ENCODE measurements around the gene GATD1. TPM values are rescaled to one million over a fixed set of nuclear protein-coding genes. Genes with fewer than 3 reads are reported as not detected.

Gene GATD1, protein sequence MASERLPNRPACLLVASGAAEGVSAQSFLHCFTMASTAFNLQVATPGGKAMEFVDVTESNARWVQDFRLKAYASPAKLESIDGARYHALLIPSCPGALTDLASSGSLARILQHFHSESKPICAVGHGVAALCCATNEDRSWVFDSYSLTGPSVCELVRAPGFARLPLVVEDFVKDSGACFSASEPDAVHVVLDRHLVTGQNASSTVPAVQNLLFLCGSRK
- 10 to 100 TPM; 39.9 to 84.9 TPM for total RNA-seq

DNA sequence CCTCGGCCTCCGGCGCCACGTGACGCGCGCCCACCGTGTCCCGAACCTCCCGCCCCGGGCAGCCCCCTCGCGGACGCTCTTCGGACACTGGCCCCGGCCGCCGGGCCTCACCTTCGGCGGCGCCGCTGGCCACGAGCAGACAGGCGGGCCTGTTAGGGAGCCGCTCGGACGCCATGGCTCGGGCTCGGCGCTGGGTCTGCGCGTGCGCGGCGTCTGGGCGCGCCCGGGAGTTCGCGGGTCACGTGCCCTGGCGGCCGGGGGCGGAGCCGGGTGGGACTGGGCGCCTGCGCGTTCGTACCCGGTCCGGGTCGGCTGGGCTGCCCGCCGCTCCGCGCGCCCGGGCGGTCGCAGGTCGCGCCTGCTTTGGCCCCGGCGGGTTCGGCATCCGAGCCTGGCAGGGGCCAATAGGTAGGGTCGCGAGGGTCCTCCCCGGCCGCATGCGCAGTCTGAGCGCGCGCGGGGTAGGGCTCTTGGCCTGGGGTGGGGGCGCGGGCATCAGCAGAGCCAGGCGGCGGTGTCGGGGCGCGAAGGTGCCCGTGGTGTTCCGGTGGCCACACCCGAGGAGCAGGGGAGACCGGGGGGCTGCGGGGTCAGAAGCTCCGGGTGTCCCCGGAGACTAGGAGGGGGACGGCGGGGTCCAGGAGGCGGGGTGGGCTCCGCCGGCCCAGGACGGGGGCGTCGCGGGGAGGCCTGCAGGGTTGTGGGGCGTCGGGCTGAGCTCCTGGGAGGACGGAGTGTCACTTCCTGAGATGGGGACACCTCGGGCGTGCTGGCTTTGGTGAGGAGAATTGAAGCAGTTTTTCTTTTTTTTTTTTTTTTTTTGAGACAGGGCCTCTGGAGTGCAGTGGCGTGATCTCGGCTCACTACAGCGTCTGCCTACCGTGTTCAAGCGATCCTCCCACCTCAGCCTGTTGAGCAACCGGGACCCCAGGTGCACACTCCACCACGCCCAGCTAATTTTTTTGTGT lies at the start of gene GATD1:
Gene GATD1, minus strand, starts transcription at position 200 of the 968 bp plus-strand sequence. Its CDS starts 25 bp downstream, at position 175.
- Histone ChIP-seq H3K27ac (peak within 1 kb of the TSS; percentile 37), H3K4me3 (peak within 1 kb of the TSS; percentile 72), H3K9ac (ENCODE audit: low read depth in 2 of 2, low read length in 2 of 2) (peak within 1 kb of the TSS; percentile 93 to 95), H3K36me3 (no peaks in the 10 kb centered on the region), H3K4me1 (peaks cover 16% of the 10 kb centered on the region), H3K27me3 (no peaks in the 10 kb centered on the region), H3K9me3 (no peaks in the 10 kb centered on the region)
- TF ChIP-seq, protein P1, sequence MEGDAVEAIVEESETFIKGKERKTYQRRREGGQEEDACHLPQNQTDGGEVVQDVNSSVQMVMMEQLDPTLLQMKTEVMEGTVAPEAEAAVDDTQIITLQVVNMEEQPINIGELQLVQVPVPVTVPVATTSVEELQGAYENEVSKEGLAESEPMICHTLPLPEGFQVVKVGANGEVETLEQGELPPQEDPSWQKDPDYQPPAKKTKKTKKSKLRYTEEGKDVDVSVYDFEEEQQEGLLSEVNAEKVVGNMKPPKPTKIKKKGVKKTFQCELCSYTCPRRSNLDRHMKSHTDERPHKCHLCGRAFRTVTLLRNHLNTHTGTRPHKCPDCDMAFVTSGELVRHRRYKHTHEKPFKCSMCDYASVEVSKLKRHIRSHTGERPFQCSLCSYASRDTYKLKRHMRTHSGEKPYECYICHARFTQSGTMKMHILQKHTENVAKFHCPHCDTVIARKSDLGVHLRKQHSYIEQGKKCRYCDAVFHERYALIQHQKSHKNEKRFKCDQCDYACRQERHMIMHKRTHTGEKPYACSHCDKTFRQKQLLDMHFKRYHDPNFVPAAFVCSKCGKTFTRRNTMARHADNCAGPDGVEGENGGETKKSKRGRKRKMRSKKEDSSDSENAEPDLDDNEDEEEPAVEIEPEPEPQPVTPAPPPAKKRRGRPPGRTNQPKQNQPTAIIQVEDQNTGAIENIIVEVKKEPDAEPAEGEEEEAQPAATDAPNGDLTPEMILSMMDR (IDR thresholded peaks at IDR 0.05): no peak
- peak; percentile 94 for DNase-seq
- intact Hi-C loops (cut with DNase I): no loop called here

DNA sequence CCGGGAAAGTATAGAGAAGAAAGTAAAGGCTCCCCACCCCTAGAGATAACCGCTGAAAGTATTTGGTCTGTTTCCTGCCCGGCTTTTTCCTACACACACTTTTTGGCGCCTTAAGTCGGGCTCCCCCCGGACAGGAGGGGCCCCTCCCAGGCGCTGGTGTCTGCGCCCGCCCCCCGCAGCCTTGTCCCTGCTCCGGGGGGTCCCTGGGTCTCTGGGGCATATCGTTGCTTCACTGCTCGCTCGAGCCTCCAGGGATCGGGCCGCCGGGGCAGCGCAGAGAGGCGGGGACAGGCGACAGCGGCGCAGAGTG lies 49.5 kb upstream of the GATD1 start:
- Histone ChIP-seq H3K36me3 (peaks cover 7% of the 10 kb centered on the region), H3K4me1 (peaks cover 35% of the 10 kb centered on the region), H3K27me3 (peaks cover 18% of the 10 kb centered on the region), H3K9ac (ENCODE audit: low read depth in 2 of 2, low read length in 2 of 2) (peak overlapping the region; percentile 84), H3K4me3 (peak overlapping the region; percentile 41), H3K9me3 (no peaks in the 10 kb centered on the region), H3K27ac (peak overlapping the region; percentile 93)
- DNase-seq: no peak
- intact Hi-C loops (cut with DNase I): no loop called here
- TF ChIP-seq, protein P1 (IDR thresholded peaks at IDR 0.05): no peak

DNA sequence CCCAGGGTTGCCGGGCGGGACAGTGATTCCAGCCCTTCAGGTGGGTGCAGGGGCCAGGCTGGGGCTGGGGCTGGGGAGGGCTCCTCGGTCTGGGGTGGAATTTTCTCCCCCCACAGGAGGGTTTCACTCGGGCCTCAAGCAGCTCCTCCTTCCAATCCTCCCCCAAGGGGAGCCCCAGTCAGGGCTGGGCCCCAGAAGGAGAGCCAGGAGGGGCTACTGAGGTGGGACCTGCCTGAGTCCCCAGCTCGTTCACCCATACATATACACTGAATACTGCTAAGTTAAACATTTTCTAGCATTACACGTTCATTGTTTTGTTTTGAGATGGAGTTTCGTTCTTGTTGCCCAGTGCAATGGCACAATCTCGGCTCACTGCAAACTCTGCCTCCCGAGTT lies 48.9 kb upstream of the GATD1 start:
- peaks cover 7% of the 10 kb centered on the region for H3K36me3 ChIP-seq
- H3K27me3 ChIP-seq: peaks cover 15% of the 10 kb centered on the region
- intact Hi-C loops (cut with DNase I): no loop called here
- H3K4me3 ChIP-seq: peak overlapping the region; percentile 41
- TF ChIP-seq, protein P1 (IDR thresholded peaks at IDR 0.05): no peak
- H3K27ac ChIP-seq: peak overlapping the region; percentile 93
- peak overlapping the region; percentile 84 for H3K9ac ChIP-seq (ENCODE audit: low read depth in 2 of 2, low read length in 2 of 2)
- DNase-seq: no peak
- H3K9me3 ChIP-seq: no peaks in the 10 kb centered on the region
- peaks cover 41% of the 10 kb centered on the region for H3K4me1 ChIP-seq

DNA sequence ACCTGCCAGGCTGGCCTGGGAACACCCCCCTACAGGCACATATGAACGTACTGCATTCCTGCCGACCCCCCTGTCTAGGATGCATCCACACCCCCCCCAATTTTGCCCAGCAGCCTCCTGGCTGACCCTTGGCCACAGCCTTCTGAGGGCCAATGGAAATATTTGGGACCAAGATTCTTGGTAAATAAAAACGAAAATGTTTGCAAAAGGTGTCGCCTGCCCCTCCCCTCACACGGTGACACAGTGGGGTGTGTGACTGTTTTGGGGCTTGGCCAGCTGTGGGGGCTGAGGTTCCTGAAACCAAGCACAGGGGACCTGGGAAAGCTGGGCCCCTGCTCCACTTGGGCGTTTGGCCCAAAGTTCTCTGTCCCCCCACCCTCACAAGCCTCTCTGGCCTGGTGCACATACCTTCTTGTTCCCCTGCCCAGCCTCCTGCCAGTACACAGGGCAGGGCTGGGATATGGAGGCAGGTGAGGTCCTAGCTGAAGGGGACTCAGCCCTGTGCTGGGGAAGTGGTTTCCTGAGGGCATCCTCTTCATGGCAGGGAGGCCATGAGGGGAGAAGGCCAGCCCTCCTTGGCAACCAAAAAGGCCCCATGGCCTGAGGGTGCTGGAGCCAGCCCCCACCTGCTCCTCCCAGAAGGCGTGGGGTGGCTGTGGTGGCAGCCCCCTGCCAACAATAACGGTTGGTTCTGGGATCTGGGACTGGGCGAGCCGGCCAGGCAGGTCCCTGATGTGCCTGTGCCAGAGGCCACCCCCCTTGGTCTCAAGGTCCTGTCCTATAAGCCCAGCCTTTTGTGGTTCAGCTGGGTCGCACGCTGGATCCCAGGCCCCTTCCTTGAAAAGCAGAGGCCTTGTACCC lies 48.3 kb upstream of the GATD1 start:
- peaks cover 7% of the 10 kb centered on the region for H3K36me3 ChIP-seq
- H3K9me3 ChIP-seq: no peaks in the 10 kb centered on the region
- peak overlapping the region in 1 of 2 donors; percentile 84 for H3K9ac ChIP-seq (ENCODE audit: low read depth in 2 of 2, low read length in 2 of 2)
- intact Hi-C loops (cut with DNase I): no loop called here
- TF ChIP-seq, protein P1 (IDR thresholded peaks at IDR 0.05): no peak
- peak; percentile 81 for DNase-seq
- H3K4me1 ChIP-seq: peaks cover 47% of the 10 kb centered on the region
- H3K27ac ChIP-seq: peak overlapping the region; percentile 93
- H3K27me3 ChIP-seq: peaks cover 9% of the 10 kb centered on the region
- H3K4me3 ChIP-seq: no peak overlapping the region

DNA sequence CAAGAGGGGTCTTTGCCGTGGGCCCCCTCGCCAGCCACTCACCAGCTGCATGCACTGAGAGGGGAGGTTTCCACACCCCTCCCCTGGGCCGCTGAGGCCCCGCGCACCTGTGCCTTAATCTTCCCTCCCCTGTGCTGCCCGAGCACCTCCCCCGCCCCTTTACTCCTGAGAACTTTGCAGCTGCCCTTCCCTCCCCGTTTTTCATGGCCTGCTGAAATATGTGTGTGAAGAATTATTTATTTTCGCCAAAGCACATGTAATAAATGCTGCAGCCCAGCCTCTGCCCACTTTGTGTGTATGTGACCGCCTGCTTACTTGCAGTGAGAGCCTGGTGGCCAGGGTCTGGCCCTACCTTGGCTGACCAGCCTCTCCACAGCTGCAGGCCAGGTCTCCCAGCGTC lies 47.7 kb upstream of the GATD1 start:
- TF ChIP-seq, protein P1 (IDR thresholded peaks at IDR 0.05): no peak
- no peak overlapping the region for H3K4me3 ChIP-seq

More for the DNA sequence above, 47.7 kb upstream of the GATD1 start:
- Histone ChIP-seq H3K4me1 (peaks cover 51% of the 10 kb centered on the region), H3K9ac (ENCODE audit: low read depth in 2 of 2, low read length in 2 of 2) (peak overlapping the region; percentile 1 to 84), H3K36me3 (peaks cover 7% of the 10 kb centered on the region), H3K27ac (peak overlapping the region; percentile 93), H3K27me3 (peaks cover 6% of the 10 kb centered on the region), H3K9me3 (no peaks in the 10 kb centered on the region)
- intact Hi-C loops (cut with DNase I): no loop called here
- no peak for DNase-seq

All from colonic mucosa (tissue), 4 donors.